Subcutaneous abdominal adipose tissue (tissue), 5 donors: ENCODE measurements around the gene NFKB1.

ENCODE experiments used
- H3K27ac ChIP-seq: one replicate; pipeline ENCODE4 v1.7.0; 2013; ENCODE audit warnings: low read depth, mild to moderate bottlenecking, inconsistent platforms, low read length, moderate library complexity
- H3K27me3 ChIP-seq, 5 donors: one replicate each; pipeline ENCODE4 v1.7.0; 2013; ENCODE audit warnings: low read length in 5 of 5, inconsistent platforms in 1 of 5; ENCODE audit not compliant: control insufficient read depth in 5 of 5, insufficient read depth in 4 of 5
- H3K36me3 ChIP-seq, 5 donors: one replicate each; pipeline ENCODE4 v1.7.0; 2013; ENCODE audit warnings: low read length in 5 of 5; ENCODE audit not compliant: control insufficient read depth in 5 of 5, insufficient read depth in 5 of 5
- H3K4me1 ChIP-seq, 5 donors: one replicate each; pipeline ENCODE4 v1.7.0; 2013; ENCODE audit warnings: low read length in 5 of 5, mild to moderate bottlenecking in 3 of 5, moderate library complexity in 1 of 5; ENCODE audit not compliant: control insufficient read depth in 5 of 5, insufficient read depth in 5 of 5
- H3K4me3 ChIP-seq, 5 donors: one replicate each; pipeline ENCODE4 v1.7.0; 2013; ENCODE audit warnings: low read length in 5 of 5, low read depth in 1 of 5
- H3K9ac ChIP-seq, 5 donors: one replicate each; pipeline ENCODE4 v1.7.0; 2013; ENCODE audit warnings: low read length in 5 of 5, mild to moderate bottlenecking in 4 of 5, moderate library complexity in 3 of 5
- H3K9me3 ChIP-seq, 5 donors: one replicate each; pipeline ENCODE4 v1.7.0; 2013; ENCODE audit warnings: low read length in 5 of 5; ENCODE audit not compliant: control insufficient read depth in 5 of 5
- donor health status: healthy.
- donor health status: healthy.
- donor health status: healthy.
- donor health status: healthy.
- donor health status: healthy.

Gene NFKB1, protein sequence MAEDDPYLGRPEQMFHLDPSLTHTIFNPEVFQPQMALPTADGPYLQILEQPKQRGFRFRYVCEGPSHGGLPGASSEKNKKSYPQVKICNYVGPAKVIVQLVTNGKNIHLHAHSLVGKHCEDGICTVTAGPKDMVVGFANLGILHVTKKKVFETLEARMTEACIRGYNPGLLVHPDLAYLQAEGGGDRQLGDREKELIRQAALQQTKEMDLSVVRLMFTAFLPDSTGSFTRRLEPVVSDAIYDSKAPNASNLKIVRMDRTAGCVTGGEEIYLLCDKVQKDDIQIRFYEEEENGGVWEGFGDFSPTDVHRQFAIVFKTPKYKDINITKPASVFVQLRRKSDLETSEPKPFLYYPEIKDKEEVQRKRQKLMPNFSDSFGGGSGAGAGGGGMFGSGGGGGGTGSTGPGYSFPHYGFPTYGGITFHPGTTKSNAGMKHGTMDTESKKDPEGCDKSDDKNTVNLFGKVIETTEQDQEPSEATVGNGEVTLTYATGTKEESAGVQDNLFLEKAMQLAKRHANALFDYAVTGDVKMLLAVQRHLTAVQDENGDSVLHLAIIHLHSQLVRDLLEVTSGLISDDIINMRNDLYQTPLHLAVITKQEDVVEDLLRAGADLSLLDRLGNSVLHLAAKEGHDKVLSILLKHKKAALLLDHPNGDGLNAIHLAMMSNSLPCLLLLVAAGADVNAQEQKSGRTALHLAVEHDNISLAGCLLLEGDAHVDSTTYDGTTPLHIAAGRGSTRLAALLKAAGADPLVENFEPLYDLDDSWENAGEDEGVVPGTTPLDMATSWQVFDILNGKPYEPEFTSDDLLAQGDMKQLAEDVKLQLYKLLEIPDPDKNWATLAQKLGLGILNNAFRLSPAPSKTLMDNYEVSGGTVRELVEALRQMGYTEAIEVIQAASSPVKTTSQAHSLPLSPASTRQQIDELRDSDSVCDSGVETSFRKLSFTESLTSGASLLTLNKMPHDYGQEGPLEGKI

DNA sequence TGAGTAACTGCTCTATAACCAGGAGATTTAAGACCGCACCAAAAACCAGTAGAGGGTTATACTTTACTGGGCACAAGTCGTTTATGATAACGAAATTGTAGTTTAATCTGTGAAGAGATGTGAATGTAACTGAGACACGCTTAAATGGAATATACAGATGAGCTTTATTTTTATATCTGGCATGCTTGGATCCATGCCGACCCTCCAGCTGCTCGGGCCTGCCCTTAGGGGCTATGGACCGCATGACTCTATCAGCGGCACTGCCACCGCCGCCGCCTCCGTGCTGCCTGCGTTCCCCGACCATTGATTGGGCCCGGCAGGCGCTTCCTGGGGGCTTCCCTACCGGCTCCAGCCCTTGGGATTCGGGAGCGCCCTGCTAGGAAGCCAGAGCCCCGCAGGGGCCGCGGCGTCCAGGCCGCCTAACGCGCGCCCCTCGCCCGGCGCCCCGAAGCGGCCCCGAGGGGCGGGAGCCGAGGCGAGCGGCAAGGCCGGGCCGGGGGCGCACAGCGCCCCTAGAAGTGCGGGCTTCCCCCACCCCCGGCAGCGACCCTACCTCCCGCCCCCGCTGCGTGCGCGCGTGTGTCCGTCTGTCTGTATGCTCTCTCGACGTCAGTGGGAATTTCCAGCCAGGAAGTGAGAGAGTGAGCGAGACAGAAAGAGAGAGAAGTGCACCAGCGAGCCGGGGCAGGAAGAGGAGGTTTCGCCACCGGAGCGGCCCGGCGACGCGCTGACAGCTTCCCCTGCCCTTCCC is at the start of gene NFKB1:
NFKB1 (plus strand) TSS at position 664 of the 751 bp plus-strand sequence. CDS start 24,160 bp downstream, outside the sequence.
- Histone ChIP-seq H3K9ac (peak within 1 kb of the TSS; percentile 91 to 99 (median 97)), H3K9me3 (no peaks in the 10 kb centered on the region), H3K36me3 (no peaks in the 10 kb centered on the region), H3K4me3 (peak within 1 kb of the TSS; percentile 83 to 96 (median 93)), H3K27me3 (no peaks in the 10 kb centered on the region), H3K27ac (peak within 1 kb of the TSS; percentile 99), H3K4me1 (peaks cover 0 to 40% (median 36%) of the 10 kb centered on the region in 5 donors)

DNA sequence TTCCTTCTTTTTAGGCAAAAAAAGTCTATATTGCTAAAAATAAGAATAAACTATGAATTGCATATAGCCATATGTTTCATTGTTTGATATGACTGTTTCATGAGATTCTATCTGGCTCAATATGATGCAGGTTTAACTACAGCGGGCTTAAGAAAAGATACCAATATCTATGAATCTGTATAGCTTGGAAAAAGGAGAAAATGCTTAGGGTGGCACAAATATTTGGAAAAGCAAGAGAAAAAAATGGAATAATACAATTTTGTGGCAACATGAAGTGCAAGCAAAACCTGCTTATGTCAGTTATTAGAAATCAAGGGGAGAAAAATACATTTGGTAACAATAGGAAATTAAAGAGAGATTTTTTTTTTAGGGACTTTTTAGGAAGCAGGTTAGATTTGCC is 48.3 kb upstream of the NFKB1 start:
- Histone ChIP-seq H3K27me3 (no peaks in the 10 kb centered on the region), H3K4me1 (no peaks in the 10 kb centered on the region), H3K9me3 (no peaks in the 10 kb centered on the region), H3K36me3 (no peaks in the 10 kb centered on the region), H3K4me3 (no peak overlapping the region), H3K9ac (no peak overlapping the region), H3K27ac (no peak overlapping the region)

GRCh38 chr4:102453827-102454226 is 47.3 kb upstream of the NFKB1 start:
- Histone ChIP-seq H3K4me1 (no peaks in the 10 kb centered on the region), H3K27ac (no peak overlapping the region), H3K9me3 (no peaks in the 10 kb centered on the region), H3K27me3 (no peaks in the 10 kb centered on the region), H3K9ac (no peak overlapping the region), H3K4me3 (no peak overlapping the region), H3K36me3 (no peaks in the 10 kb centered on the region)

- Histone ChIP-seq H3K27me3 (no peaks in the 10 kb centered on the region), H3K36me3 (no peaks in the 10 kb centered on the region), H3K4me1 (no peaks in the 10 kb centered on the region), H3K27ac (no peak overlapping the region), H3K9ac (no peak overlapping the region), H3K4me3 (no peak overlapping the region), H3K9me3 (no peaks in the 10 kb centered on the region)
Observed at GRCh38 chr4:102454268-102454667, 46.9 kb upstream of the NFKB1 start.

- no peaks in the 10 kb centered on the region for H3K4me1 ChIP-seq
- H3K27me3 ChIP-seq = no peaks in the 10 kb centered on the region
- H3K9me3 ChIP-seq = no peaks in the 10 kb centered on the region
- H3K4me3 ChIP-seq = no peak overlapping the region
- H3K36me3 ChIP-seq = no peaks in the 10 kb centered on the region
- no peak overlapping the region for H3K27ac ChIP-seq
- no peak overlapping the region for H3K9ac ChIP-seq
Observed at GRCh38 chr4:102454981-102455685, 46.0 kb upstream of the NFKB1 start.

DNA sequence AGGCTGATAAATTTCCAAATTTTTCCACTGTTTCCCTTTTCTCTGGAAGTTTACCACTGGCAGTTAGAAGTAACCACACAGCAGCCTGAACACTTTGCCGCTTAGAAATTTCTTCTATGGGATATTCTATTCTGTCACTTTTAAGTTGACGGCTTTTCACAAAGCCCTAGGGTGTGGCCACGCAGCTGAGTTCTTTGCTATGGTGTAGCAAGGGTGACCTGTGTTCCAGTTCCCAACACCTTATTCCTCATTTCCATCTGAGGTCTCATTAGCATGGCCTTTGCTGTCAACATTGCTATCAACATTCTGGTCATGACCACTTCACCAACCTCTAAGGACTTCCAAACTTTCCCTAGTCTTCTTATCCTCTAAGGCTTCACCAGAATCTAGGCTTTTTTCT is 45.4 kb upstream of the NFKB1 start:
- Histone ChIP-seq H3K9me3 (peaks cover 0 to 3% (median 0%) of the 10 kb centered on the region in 5 donors), H3K9ac (no peak overlapping the region), H3K27ac (no peak overlapping the region), H3K4me3 (no peak overlapping the region), H3K4me1 (no peaks in the 10 kb centered on the region), H3K36me3 (no peaks in the 10 kb centered on the region), H3K27me3 (no peaks in the 10 kb centered on the region)

- no peak overlapping the region for H3K27ac ChIP-seq
- peaks cover 0 to 3% (median 0%) of the 10 kb centered on the region in 5 donors for H3K4me1 ChIP-seq
- no peak overlapping the region for H3K4me3 ChIP-seq
- no peak overlapping the region for H3K9ac ChIP-seq
- no peaks in the 10 kb centered on the region for H3K27me3 ChIP-seq
- H3K36me3 ChIP-seq = no peaks in the 10 kb centered on the region
- H3K9me3 ChIP-seq = peaks cover 0 to 4% (median 0%) of the 10 kb centered on the region in 5 donors
Observed at GRCh38 chr4:102466298-102466697, 34.9 kb upstream of the NFKB1 start.

- Histone ChIP-seq H3K36me3 (no peaks in the 10 kb centered on the region), H3K27ac (no peak overlapping the region), H3K4me1 (peaks cover 0 to 2% (median 0%) of the 10 kb centered on the region in 5 donors), H3K27me3 (no peaks in the 10 kb centered on the region), H3K4me3 (no peak overlapping the region), H3K9me3 (peaks cover 0 to 2% (median 0%) of the 10 kb centered on the region in 5 donors), H3K9ac (no peak overlapping the region)
Observed at GRCh38 chr4:102469806-102470205, 31.4 kb upstream of the NFKB1 start.

GRCh38 chr4:102472441-102473013 is 28.6 kb upstream of the NFKB1 start:
- Histone ChIP-seq H3K9me3 (peaks cover 0 to 15% (median 8%) of the 10 kb centered on the region in 5 donors), H3K9ac (no peak overlapping the region), H3K4me3 (no peak overlapping the region), H3K27ac (no peak overlapping the region), H3K36me3 (no peaks in the 10 kb centered on the region), H3K27me3 (no peaks in the 10 kb centered on the region), H3K4me1 (peaks cover 0 to 2% (median 0%) of the 10 kb centered on the region in 5 donors)
